Measurements from ENCODE around the gene RSRC1. TPM values are rescaled to one million over a fixed set of nuclear protein-coding genes. Genes with fewer than 3 reads are reported as not detected.

RSRC1 gene
- total RNA-seq, 1 experiment from 2014 or later: 37.9 TPM

- H3K79me2 ChIP-seq (ENCODE audit: insufficient read depth, low read length): no peaks in the 10 kb centered on the region
- H3K27me3 Mint-ChIP-seq (ENCODE audit: low read depth): peaks cover 2% of the 10 kb centered on the region; the same call in 1 of the 2 replicates
- H3K4ac ChIP-seq (ENCODE audit: low read depth, low read length): no peak overlapping the region
- H3K23me2 ChIP-seq (ENCODE audit: insufficient read length, low read depth, low read length, poor library complexity, severe bottlenecking): no peaks in the 10 kb centered on the region
- no peak overlapping the region for H2BK120ac ChIP-seq (ENCODE audit: low read depth, low read length, poor library complexity, severe bottlenecking)
- H3K79me1 ChIP-seq (ENCODE audit: insufficient read depth, low read depth, low read length, poor library complexity, severe bottlenecking): no peaks in the 10 kb centered on the region
- no peak overlapping the region for H2AFZ ChIP-seq (ENCODE audit: low read length)
- H3K23ac ChIP-seq (ENCODE audit: insufficient read length, low read depth, low read length): no peak overlapping the region
- H2BK5ac ChIP-seq (ENCODE audit: insufficient read length, low read length): no peak overlapping the region
- peaks cover 16% of the 10 kb centered on the region in 2 experiments for H3K9me3 Mint-ChIP-seq
- no peak overlapping the region for H2BK12ac ChIP-seq (ENCODE audit: insufficient read length, low read depth, low read length)
- peaks cover 5 to 13% (median 11%) of the 10 kb centered on the region in 3 experiments; a peak in 6 of 7 replicates for H3K36me3 Mint-ChIP-seq (ENCODE audit: insufficient read depth in 1 of 3, low read depth in 3 of 3)
- no peak overlapping the region for H4K5ac ChIP-seq (ENCODE audit: insufficient read length, low read depth, low read length)
- H3K4me3 Mint-ChIP-seq: no peak overlapping the region
- no peak overlapping the region for H3K4me2 ChIP-seq (ENCODE audit: insufficient read depth, insufficient read length, low read length)
- TF ChIP-seq CTCF (conservative IDR thresholded peaks at IDR 0.05): no peak
- peaks cover 0 to 2% of the 10 kb centered on the region in 2 experiments; a peak in 1 of 4 replicates for H3K4me1 Mint-ChIP-seq
- H3K14ac ChIP-seq (ENCODE audit: insufficient read depth, low read length): no peak overlapping the region
- H3T11ph ChIP-seq (ENCODE audit: low read length): no peak overlapping the region
- H2BK20ac ChIP-seq (ENCODE audit: low read depth, low read length, poor library complexity, severe bottlenecking): no peak overlapping the region
- H3K27me3 ChIP-seq (ENCODE audit: insufficient read depth, low read length): no peaks in the 10 kb centered on the region
- no peak overlapping the region for H2BK15ac ChIP-seq (ENCODE audit: low read depth, low read length)
- H3K56ac ChIP-seq (ENCODE audit: insufficient read length, low read depth, low read length): no peak overlapping the region
- no peak overlapping the region for H3K9ac ChIP-seq (ENCODE audit: extremely low read depth, insufficient read length, low read length)
- WGBS (ENCODE audit: extremely low coverage, insufficient read length, low lambda C conversion rate): no CpG with 5 or more reads among the region's 1 CpG
- no peaks in the 10 kb centered on the region for H4K20me1 ChIP-seq (ENCODE audit: control insufficient read depth, insufficient read depth, insufficient read length)
- no peak for DNase-seq
- H4K91ac ChIP-seq (ENCODE audit: insufficient read length, low read depth, low read length): no peak overlapping the region
- no peaks in the 10 kb centered on the region for H3K9me3 ChIP-seq (ENCODE audit: control insufficient read depth, low read depth, low read length)
- no peaks in the 10 kb centered on the region for H3K4me1 ChIP-seq (ENCODE audit: insufficient read depth, low read length)
- H2AK5ac ChIP-seq (ENCODE audit: insufficient read length, low read length): no peak overlapping the region
- H4K8ac ChIP-seq (replicated peaks; ENCODE audit: insufficient read length, low read depth, low read length): no peak overlapping the region
- no peak overlapping the region for H3K27ac ChIP-seq (ENCODE audit: insufficient read length, low read depth, low read length)
- no peak overlapping the region for H3K27ac Mint-ChIP-seq
- H3K18ac ChIP-seq (ENCODE audit: insufficient read length, low read depth, low read length): no peak overlapping the region
Observed at GRCh38 chr3:158560979-158561378, 451.1 kb downstream of the RSRC1 start.
